ENCODE data around the gene ZNF460.

GRCh38 chr19:57244513-57244912, 35.8 kb upstream of the ZNF460 start:
- TF ChIP-seq CTCF (IDR thresholded peaks at IDR 0.05) = no peak
- TF ChIP-seq POLR2A (IDR thresholded peaks at IDR 0.05) = no peak

Measured in heart left ventricle (tissue), 13 donors.